8988T (cell line): ENCODE results near the gene TNS2.

Experiments used
- DNase-seq: peaks from one replicate; pipeline ENCODE4 v3.0.0; 2011

Gene TNS2

GRCh38 chr12:53058674-53059433 lies 9.0 kb downstream of the TNS2 start:
- no peak for DNase-seq

GRCh38 chr12:53059434-53060063 lies 9.7 kb downstream of the TNS2 start:
- no peak for DNase-seq

DNA sequence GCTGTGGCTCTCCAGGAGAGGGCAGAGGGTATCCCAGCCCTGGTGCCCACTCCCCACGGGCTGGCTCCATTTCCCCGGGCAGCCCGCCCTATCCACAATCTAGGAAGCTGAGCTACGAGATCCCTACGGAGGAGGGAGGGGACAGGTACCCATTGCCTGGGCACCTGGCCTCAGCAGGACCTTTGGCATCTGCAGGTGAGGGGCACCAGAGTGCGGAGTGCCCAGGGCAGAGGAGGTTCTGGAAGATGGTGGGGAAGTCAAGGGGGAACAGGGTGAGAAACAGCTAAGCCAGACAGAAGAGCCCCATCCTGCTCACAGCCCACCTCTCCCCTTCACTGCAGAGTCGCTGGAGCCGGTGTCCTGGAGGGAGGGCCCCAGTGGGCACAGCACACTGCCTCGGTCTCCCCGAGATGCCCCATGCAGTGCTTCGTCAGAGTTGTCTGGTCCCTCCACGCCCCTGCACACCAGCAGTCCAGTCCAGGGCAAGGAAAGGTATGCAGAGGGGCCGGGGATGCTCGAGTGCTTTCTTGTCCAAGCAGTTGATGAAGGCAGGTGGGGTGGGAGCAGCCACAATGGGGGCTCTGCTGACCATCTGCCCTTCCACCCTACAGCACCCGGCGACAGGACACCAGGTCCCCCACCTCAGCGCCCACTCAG lies 10.3 kb downstream of the TNS2 start:
- DNase-seq = no peak

GRCh38 chr12:53060721-53061276 lies 10.9 kb downstream of the TNS2 start:
- DNase-seq = no peak

DNA sequence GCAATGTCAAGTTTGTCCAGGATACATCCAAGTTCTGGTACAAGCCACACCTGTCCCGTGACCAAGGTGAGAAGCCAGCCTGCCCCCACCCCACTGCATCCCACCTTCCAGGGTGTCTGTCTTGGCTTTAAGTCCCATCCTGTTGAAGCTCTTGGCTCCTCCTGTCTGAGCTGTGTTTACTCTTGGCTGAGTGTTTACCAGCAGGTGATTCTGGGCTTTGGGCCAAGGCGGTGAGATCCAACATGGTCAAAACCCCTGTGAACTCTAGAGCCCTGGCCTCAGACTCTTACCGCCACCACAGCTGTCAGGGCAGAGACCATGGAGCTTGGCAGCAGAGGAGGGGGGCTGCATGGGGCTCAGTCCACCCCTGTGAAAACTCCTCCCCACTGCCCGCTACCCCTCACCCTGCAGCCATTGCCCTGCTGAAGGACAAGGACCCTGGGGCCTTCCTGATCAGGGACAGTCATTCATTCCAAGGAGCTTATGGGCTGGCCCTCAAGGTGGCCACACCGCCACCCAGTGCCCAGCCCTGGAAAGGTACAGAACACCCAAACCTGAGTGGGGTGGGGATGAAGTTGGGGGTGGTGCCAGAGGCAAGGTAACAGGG lies 11.6 kb downstream of the TNS2 start:
- DNase-seq = no peak

DNA sequence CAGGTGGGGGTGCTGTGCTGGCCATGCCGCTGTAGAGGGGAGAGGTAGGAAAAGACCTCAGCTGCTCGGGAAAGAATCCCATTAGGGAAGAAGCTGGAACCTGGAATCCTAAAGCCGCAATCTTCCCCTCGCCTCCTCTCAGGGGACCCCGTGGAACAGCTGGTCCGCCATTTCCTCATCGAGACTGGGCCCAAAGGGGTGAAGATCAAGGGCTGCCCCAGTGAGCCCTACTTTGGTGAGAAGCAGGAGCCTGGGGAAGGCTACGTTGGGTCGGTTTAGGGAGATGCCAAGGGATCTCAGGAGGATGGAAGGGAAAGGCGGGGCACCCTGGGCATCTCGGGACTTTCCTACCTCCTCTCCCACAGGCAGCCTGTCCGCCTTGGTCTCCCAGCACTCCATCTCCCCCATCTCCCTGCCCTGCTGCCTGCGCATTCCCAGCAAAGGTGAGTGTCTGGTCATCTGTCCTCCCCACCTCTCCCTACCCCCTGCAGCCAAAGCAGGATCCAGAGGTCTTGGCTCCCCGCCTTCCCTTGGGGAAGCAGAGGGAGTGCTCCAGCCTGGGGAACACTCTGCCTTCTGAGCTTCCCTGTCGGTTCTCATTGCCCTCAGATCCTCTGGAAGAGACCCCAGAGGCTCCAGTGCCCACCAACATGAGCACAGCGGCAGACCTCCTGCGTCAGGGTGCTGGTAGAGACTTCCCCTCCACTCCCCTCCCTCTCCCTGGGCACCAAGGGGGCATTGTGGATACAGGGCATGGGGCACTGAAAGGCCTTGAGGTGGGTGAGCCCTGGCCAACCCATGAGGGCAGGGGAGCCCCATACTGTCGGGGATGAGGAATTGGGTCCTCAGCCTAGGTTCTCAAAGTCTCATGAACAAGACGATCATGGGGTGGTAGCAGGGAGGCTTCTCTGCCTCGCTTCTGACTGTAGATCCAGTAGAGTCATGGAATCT lies 12.4 kb downstream of the TNS2 start:
- no peak for DNase-seq

- no peak for DNase-seq
Measured at GRCh38 chr12:53062977-53063707, 13.3 kb downstream of the TNS2 start.

- no peak for DNase-seq
Measured at GRCh38 chr12:53063708-53064612, 14.1 kb downstream of the TNS2 start.

GRCh38 chr12:53064613-53065436 lies 15.0 kb downstream of the TNS2 start:
- DNase-seq = no peak

GRCh38 chr12:53065470-53065869 lies 15.6 kb downstream of the TNS2 start:
- DNase-seq = no peak

DNA sequence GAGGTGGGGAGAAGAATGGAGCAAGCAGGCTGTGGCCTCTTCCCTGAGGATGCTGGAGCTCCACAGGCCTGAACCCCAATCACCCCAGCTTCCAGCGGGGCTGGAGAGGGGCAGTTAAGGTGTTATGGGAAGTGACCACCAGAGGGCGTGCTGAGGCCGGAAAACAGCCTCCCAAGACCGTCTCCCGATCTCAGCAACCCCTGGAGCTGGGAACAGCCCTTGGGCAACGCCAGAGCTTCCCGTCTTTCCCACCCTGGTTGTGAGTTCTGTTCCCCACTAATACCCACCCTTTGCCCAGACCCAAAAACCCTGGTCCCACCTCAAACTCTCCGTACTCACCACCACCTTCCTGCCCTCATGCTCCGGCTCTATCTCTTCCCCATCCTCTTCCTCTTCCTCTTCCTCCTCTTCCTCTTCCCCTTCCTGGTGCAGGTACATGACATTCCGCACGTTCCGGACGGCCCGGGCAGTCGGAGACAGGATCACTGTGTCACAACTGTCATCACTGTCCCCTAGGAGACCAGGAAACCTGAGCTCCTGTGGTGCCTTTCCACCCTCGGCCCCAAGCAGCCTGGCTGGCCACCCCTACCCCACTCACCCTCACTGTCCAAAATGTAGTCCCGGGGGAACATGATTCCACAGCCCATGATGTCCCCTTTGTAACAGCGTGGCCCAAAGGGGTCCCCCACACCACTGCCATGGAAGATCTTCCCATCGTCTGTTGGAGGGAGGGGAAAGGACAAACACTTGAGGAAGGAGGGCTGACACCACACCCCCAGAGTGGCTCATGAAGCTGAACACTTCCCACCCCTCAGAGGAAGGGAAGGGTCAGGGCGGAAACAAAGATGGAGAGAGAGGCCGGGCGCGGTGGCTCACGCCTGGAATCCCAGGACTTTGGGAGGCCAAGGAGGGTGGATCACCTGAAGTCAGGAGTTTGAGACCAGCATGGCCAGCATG lies 16.4 kb downstream of the TNS2 start:
- DNase-seq = peak; percentile 93

GRCh38 chr12:53067074-53067992 lies 17.5 kb downstream of the TNS2 start:
- DNase-seq = no peak

- no peak for DNase-seq
Measured at GRCh38 chr12:53067993-53068770, 18.3 kb downstream of the TNS2 start.

DNA sequence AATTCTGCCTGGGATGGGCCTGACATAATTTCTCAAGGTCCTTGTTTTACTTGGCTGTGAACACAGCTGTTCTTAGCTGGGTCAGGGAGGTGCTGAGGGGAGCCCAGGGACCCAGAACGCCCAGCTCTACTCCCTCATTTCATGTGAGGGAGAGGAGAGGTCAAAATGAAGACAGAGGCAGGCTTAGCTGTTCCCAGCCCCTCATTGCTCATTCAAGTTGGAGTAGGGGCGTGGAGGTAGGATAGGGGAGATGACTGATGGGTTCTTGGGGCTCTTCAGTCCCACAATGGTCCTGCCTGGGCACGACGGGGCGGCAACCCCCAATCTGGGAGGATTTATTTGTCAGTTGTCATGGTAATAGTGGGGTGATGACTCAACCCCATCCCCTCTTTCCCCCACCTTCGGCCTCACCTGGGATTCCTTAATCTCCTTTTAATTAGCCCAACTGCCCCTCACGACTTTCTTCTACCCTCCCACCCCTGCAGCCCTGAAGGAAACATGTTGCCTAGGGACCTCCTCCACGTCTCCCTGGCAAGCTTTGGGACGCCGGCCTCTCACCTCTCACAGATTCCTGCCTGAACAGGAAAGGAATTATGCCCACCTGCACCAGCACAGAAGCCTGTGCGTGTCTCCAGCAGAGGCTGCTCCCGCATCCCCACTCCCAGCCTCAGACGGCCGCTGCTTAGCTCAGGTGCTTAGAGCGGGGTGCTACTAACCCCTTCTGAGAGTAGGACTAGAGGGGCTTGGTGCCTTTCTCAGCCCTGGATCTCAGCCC lies 19.1 kb downstream of the TNS2 start:
- no peak for DNase-seq

DNA sequence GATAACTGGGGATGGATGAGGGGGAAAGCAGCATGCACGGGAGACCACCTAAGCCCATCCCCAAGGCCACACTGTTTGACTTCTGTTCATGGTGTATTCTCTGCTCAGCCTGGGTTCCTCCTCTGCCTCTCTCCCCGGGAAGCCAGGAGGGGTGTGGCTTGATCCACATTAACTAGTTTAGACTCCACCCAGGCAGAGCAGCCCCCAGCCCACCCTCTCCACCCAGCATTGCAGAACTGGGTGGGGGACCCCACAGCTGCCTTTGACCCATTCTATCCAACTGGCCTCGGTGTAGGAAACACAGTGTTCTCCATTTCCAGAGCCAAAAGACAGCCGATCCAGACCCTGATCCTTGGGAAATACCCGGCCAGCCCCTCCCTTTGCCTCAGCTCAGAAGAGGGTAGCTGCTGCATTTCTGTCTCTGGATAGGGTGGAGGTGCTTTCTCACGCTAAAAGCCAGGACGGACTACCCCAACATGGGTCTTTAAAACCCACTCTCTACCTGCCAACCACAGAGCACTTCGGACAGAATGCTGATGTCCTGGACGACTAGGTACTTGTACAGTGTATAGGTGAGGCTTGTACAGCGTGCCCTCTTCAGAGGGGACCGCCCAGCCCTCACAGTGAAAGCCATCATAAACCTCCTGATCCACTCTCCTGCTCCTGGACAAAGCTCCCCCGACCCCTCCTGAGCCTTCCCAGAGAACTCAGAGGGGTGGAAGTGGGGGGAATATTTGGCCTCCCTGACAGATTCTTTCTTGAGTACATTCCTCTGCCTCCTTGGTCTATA lies 20.0 kb downstream of the TNS2 start:
- no peak for DNase-seq
